Subcutaneous adipose tissue (tissue), 4 donors: ENCODE measurements around the gene NPAS3. TPM values are rescaled to one million over a fixed set of nuclear protein-coding genes. Genes with fewer than 3 reads are reported as not detected.

Source experiments
- CTCF ChIP-seq: fragments of 450-650 bp; IDR thresholded peaks from one replicate; pipeline ENCODE4 v1.5.1; 2016; ENCODE audit warnings: low read depth, mild to moderate bottlenecking, control low read depth, antibody characterized with exemption, moderate library complexity
- total RNA-seq, 4 donors: library from RNA; depleted of rRNA; stranded (reverse); fragments of >200 nt; gene quantifications; one replicate each; pipeline ENCODE4 v1.1.0, GENCODE V29; 2016

NPAS3 gene
- total RNA-seq, 4 donors from 2014 or later: 0.51 to 1.3 (median 1.0) TPM

- TF ChIP-seq CTCF: no peak
Observed at GRCh38 chr14:32986791-32987540, 48.3 kb downstream of the NPAS3 start.

GRCh38 chr14:32991691-32992090 lies 53.0 kb downstream of the NPAS3 start:
- no peak for TF ChIP-seq CTCF

GRCh38 chr14:32993921-32994320 lies 55.2 kb downstream of the NPAS3 start:
- no peak for TF ChIP-seq CTCF

GRCh38 chr14:32996343-32996742 lies 57.7 kb downstream of the NPAS3 start:
- TF ChIP-seq CTCF: no peak

- no peak for TF ChIP-seq CTCF
Observed at GRCh38 chr14:32998433-32998832, 59.8 kb downstream of the NPAS3 start.

- no peak for TF ChIP-seq CTCF
Observed at GRCh38 chr14:33009673-33010072, 71.0 kb downstream of the NPAS3 start.

GRCh38 chr14:33010495-33010894 lies 71.8 kb downstream of the NPAS3 start:
- TF ChIP-seq CTCF: no peak
